PC-3 (cell line): ENCODE data around the gene TAS1R3. TPM values are rescaled to one million over a fixed set of nuclear protein-coding genes. Genes with fewer than 3 reads are reported as not detected.
A peak's percentile ranks its signal among the peaks of the same experiment; 100 is the strongest.

ENCODE experiments used
- ATAC-seq: fragments of 200-7000 bp; cut with Tn5 transposase; 2 replicates; pipeline ENCODE4 v1.9.1; 2020; ENCODE audit warnings: mild to moderate bottlenecking, moderate library complexity
- BruUV-seq: library from RNA; stranded (reverse); fragments of 400-500 nt; replicated peaks from 2 replicates; lab custom pipeline; 2021; lab: Mats Ljungman, UMichigan
- CTCF ChIA-PET: fragments of 300-600 bp; sonication (Branson Sonifier 250); formaldehyde crosslinking; loops from one replicate; lab custom pipeline; 2022; ENCODE audit warnings: antibody characterized with exemption; lab: Charles Lee
- POLR2A ChIA-PET: fragments of 300-600 bp; sonication (Branson Sonifier 250); formaldehyde crosslinking; loops from one replicate; lab custom pipeline; 2022; ENCODE audit warnings: antibody characterized with exemption; ENCODE audit not compliant: unreplicated experiment; lab: Charles Lee
- DNase-seq: peaks from one replicate; pipeline ENCODE4 v3.0.0-alpha.2; 2015
- H2AFZ ChIP-seq: fragments of 300-600 bp; sonication (generic); 2 replicates; pipeline ENCODE4 v1.6.0; 2016; ENCODE audit warnings: antibody characterized with exemption, low read length
- H3F3A ChIP-seq: fragments of 300-600 bp; sonication (generic); one replicate; pipeline ENCODE4 v1.6.0; 2017; ENCODE audit warnings: antibody characterized with exemption, low read length, control low read depth, mild to moderate bottlenecking; ENCODE audit not compliant: unreplicated experiment
- H3K27ac ChIP-seq: fragments of 300-600 bp; sonication (generic); 2 replicates; pipeline ENCODE4 v1.5.1; 2016; ENCODE audit warnings: mild to moderate bottlenecking, low read length
- H3K27me3 ChIP-seq: fragments of 300-600 bp; sonication (generic); 2 replicates; pipeline ENCODE4 v1.6.1; 2016; ENCODE audit warnings: low read length, mixed read lengths
- H3K36me3 ChIP-seq: fragments of 300-600 bp; sonication (generic); 2 replicates; pipeline ENCODE4 v1.6.1; 2016; ENCODE audit warnings: low read depth, mixed run types, low read length, mixed read lengths
- H3K4me1 ChIP-seq: fragments of 300-600 bp; sonication (generic); 2 replicates; pipeline ENCODE4 v1.5.1; 2016; ENCODE audit warnings: low read length; ENCODE audit not compliant: insufficient read depth
- H3K4me2 ChIP-seq: fragments of 300-600 bp; sonication (generic); 2 replicates; pipeline ENCODE4 v1.6.0; 2016; ENCODE audit warnings: low read length
- H3K4me3 ChIP-seq: fragments of 300-600 bp; sonication (generic); 2 replicates; pipeline ENCODE4 v1.5.1; 2016; ENCODE audit warnings: mild to moderate bottlenecking, low read length, mixed read lengths
- H3K79me2 ChIP-seq: fragments of 300-600 bp; sonication (generic); 2 replicates; pipeline ENCODE4 v1.6.1; 2017; ENCODE audit warnings: low read length, mixed read lengths
- H3K9ac ChIP-seq: fragments of 300-600 bp; sonication (generic); 2 replicates; pipeline ENCODE4 v1.6.0; 2016; ENCODE audit warnings: mild to moderate bottlenecking, low read length
- H3K9me2 ChIP-seq: fragments of 300-600 bp; sonication (generic); replicated peaks from 2 replicates; pipeline ENCODE4 v1.6.1; 2016; ENCODE audit warnings: mixed run types, low read length, mixed read lengths
- H3K9me3 ChIP-seq: fragments of 300-600 bp; sonication (generic); 2 replicates; pipeline ENCODE4 v1.6.1; 2016; ENCODE audit warnings: low read length, mixed read lengths
- H4K20me1 ChIP-seq: fragments of 300-600 bp; sonication (generic); 2 replicates; pipeline ENCODE4 v1.6.1; 2016; ENCODE audit warnings: low read length, mixed read lengths
- EZH2 ChIP-seq: fragments of 300-600 bp; sonication (generic); IDR thresholded peaks from one replicate; pipeline ENCODE4 v1.6.1; 2017; ENCODE audit warnings: antibody characterized with exemption, mild to moderate bottlenecking, low read length; ENCODE audit not compliant: unreplicated experiment
- EZH2phosphoT487 ChIP-seq: fragments of 300-600 bp; sonication (generic); IDR thresholded peaks from 2 replicates; pipeline ENCODE4 v1.6.1; 2018; ENCODE audit warnings: mild to moderate bottlenecking, antibody characterized with exemption, low read length, borderline replicate concordance
- intact Hi-C: fragments of 100-400 bp; cut with micrococcal nuclease; formaldehyde crosslinking; loops from 2 replicates; pipeline ENCODE4 v1.9.0; 2023
- total RNA-seq: library from RNA; depleted of rRNA; stranded (reverse); fragments of >200 nt; gene quantifications from 2 replicates; pipeline ENCODE4 v1.2.3, GENCODE V29; 2014
- TF ChIP-seq, protein P1 (sequence below): fragments of 300-600 bp; sonication (generic); conservative IDR thresholded peaks from 2 replicates; pipeline ENCODE4 v1.5.1; 2017; ENCODE audit warnings: antibody characterized with exemption, low read depth, mild to moderate bottlenecking, low read length

Gene TAS1R3
- total RNA-seq, 1 experiment from 2014 or later = 1.9 TPM

- Histone ChIP-seq H3K9me2 (no peaks in the 10 kb centered on the region), H4K20me1 (no peaks in the 10 kb centered on the region), H3K27ac (peak overlapping the region; percentile 97), H3K4me3 (peak overlapping the region; percentile 91), H3K79me2 (peaks cover 78% of the 10 kb centered on the region), H3K9me3 (no peaks in the 10 kb centered on the region), H3K27me3 (no peaks in the 10 kb centered on the region), H3F3A (no peaks in the 10 kb centered on the region), H3K36me3 (peaks cover 30% of the 10 kb centered on the region; the same call in 1 of the 2 replicates), H3K4me1 (peaks cover 45% of the 10 kb centered on the region), H3K9ac (peak overlapping the region; percentile 93), H3K4me2 (peak overlapping the region; percentile 98), H2AFZ (no peak overlapping the region)
- ChIA-PET POLR2A (no interaction called here), CTCF (interaction anchor here (0.6 kb wide), 1 partner anchor 18 kb away, joined by 4 read pairs; no protein-coding TSS in a partner anchor)
- ATAC-seq (peak; percentile 51), DNase-seq (peak; percentile 100)
- no peak for TF ChIP-seq EZH2
- TF ChIP-seq, protein P1, sequence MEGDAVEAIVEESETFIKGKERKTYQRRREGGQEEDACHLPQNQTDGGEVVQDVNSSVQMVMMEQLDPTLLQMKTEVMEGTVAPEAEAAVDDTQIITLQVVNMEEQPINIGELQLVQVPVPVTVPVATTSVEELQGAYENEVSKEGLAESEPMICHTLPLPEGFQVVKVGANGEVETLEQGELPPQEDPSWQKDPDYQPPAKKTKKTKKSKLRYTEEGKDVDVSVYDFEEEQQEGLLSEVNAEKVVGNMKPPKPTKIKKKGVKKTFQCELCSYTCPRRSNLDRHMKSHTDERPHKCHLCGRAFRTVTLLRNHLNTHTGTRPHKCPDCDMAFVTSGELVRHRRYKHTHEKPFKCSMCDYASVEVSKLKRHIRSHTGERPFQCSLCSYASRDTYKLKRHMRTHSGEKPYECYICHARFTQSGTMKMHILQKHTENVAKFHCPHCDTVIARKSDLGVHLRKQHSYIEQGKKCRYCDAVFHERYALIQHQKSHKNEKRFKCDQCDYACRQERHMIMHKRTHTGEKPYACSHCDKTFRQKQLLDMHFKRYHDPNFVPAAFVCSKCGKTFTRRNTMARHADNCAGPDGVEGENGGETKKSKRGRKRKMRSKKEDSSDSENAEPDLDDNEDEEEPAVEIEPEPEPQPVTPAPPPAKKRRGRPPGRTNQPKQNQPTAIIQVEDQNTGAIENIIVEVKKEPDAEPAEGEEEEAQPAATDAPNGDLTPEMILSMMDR = peak; percentile 76
- TF ChIP-seq EZH2phosphoT487 = peak; percentile 89
- intact Hi-C loops = loop anchor here (1.0 to 2.0 kb wide), 4 partner anchors 14 to 30 kb away; partner anchors contain the start of genes AURKAIP1 and TAS1R3
- no TSS peak for BruUV-seq
Observed at GRCh38 chr1:1344655-1345361, 13.7 kb downstream of the TAS1R3 start.

GRCh38 chr1:1345384-1345783 is 14.3 kb downstream of the TAS1R3 start:
- peak; percentile 18 for ATAC-seq
- Histone ChIP-seq H3K4me1 (peaks cover 45% of the 10 kb centered on the region), H3K27ac (peak overlapping the region; percentile 97), H3K27me3 (no peaks in the 10 kb centered on the region), H3K36me3 (peaks cover 24% of the 10 kb centered on the region; the same call in 1 of the 2 replicates), H3K9me3 (no peaks in the 10 kb centered on the region), H3K9me2 (no peaks in the 10 kb centered on the region), H3K4me2 (peak overlapping the region; percentile 98), H2AFZ (no peak overlapping the region), H3F3A (no peaks in the 10 kb centered on the region), H3K4me3 (peak overlapping the region; percentile 91), H3K9ac (peak overlapping the region; percentile 93), H3K79me2 (peaks cover 78% of the 10 kb centered on the region), H4K20me1 (no peaks in the 10 kb centered on the region)
- BruUV-seq = no TSS peak
- intact Hi-C loops = loop anchor here (2.0 kb wide), 3 partner anchors 15 to 29 kb away; partner anchors contain the start of genes AURKAIP1 and TAS1R3
- DNase-seq = peak; percentile 71
- ChIA-PET CTCF (no interaction called here), POLR2A (no interaction called here)
- TF ChIP-seq EZH2phosphoT487 = no peak
- TF ChIP-seq, protein P1 = no peak; the same call in 1 of the 2 replicates
